LNCaP clone FGC (cell line): ENCODE results near the gene RGL3.

ENCODE experiments used
- DNase-seq: peaks from one replicate; pipeline ENCODE4 v3.0.0-alpha.2; 2011; ENCODE audit warnings: low read depth
- H3K4me3 ChIP-seq: 2 replicates; pipeline ENCODE4 v1.5.1; 2011; ENCODE audit warnings: mild to moderate bottlenecking, low read depth, low read length, control low read depth
- CTCF ChIP-seq: IDR thresholded peaks from 2 replicates; pipeline ENCODE4 v1.5.1; 2012; ENCODE audit warnings: mild to moderate bottlenecking; ENCODE audit not compliant: control insufficient read depth, insufficient read depth; ENCODE audit errors: extremely low read depth

The RGL3 gene

GRCh38 chr19:11349171-11349570, 69.9 kb downstream of the RGL3 start:
- no peak overlapping the region for H3K4me3 ChIP-seq
- no peak for TF ChIP-seq CTCF
- DNase-seq: no peak

DNA sequence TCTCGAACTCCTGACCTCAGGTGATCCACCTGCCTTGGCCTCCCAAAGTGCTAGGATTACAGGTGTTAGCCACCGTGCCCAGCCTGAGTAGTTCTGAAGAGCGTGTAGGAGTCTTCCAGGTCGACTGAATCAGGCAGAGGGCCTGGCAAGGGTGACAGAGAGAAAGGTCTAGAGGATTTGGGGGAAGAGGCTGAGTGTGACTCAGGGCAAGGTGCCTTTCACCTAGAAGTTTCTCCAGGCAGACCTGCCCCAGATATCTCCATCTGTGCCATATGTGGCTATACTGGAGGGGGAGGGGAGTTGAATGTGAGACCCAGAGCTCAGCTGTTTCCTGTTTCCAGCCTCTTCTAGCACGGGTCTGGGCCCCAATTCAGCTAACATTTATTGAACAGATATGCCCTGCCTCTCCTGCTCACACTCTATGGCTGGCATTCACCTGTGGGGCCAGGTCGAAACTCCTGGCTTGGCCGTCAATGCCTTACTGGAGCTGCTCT, 71.5 kb downstream of the RGL3 start:
- no peak overlapping the region for H3K4me3 ChIP-seq
- no peak for DNase-seq
- no peak for TF ChIP-seq CTCF

GRCh38 chr19:11346104-11346940, 72.8 kb downstream of the RGL3 start, which contains the start of the genes CCDC159 and TMEM205:
TSS of gene CCDC159 (plus strand) at chr19:11346519. CDS start at chr19:11346607, 88 bp downstream.
TSS of gene TMEM205 (minus strand) at chr19:11346268. CDS start at chr19:11345619, 649 bp downstream.
- peak; percentile 97 for DNase-seq
- H3K4me3 ChIP-seq: peak within 1 kb of the TSS; percentile 89
- TF ChIP-seq CTCF: peak; percentile 11; the same call in 1 of the 2 replicates

DNA sequence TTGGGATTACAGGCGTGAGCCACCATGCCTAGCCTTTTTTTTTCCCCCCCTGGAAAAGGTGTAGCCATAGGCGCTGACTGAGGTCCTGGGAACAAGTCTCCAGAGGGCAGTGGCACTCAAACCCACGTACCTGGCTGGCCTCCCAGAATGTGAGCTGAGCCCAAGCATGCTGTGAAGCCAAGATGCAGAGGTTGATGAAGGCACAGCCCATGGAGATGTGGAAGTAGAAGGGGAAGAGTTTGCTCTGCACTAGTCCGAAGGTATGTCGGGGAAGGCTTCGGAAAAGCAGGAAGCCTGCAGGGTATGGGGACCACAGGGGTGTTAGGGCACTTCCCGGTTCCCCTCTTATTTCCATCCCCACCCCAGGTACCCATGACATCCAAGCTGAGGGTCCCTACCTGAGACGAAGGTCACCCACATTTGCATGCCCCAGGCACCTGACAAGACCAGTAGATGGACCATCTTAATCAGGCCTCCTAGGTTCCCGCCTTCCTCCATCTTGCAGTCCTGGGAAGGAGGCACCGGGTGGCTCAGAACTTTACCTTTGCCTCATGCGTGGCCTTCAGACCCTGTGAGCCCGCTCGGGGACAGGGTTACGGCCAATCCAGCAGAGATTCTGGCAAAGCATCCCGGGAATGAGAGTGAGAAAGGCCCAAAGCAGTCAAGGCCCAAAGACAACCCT, 73.9 kb downstream of the RGL3 start:
- no peak for TF ChIP-seq CTCF
- H3K4me3 ChIP-seq: peak overlapping the region; percentile 89
- DNase-seq: no peak
